IPS DF 4.7 (cell line): Measurements from ENCODE around the gene KLRC3.
"Not testable (repeated sequence)": the region's sequence is repeated elsewhere in the genome, so short reads cannot be mapped to it uniquely, and the experiment has no call there.

Source experiments
- DNase-seq: peaks from one replicate; pipeline ENCODE4 v3.0.0-alpha.2; 2013; ENCODE audit warnings: low spot score; ENCODE audit errors: extremely low read depth

KLRC3 gene

DNA sequence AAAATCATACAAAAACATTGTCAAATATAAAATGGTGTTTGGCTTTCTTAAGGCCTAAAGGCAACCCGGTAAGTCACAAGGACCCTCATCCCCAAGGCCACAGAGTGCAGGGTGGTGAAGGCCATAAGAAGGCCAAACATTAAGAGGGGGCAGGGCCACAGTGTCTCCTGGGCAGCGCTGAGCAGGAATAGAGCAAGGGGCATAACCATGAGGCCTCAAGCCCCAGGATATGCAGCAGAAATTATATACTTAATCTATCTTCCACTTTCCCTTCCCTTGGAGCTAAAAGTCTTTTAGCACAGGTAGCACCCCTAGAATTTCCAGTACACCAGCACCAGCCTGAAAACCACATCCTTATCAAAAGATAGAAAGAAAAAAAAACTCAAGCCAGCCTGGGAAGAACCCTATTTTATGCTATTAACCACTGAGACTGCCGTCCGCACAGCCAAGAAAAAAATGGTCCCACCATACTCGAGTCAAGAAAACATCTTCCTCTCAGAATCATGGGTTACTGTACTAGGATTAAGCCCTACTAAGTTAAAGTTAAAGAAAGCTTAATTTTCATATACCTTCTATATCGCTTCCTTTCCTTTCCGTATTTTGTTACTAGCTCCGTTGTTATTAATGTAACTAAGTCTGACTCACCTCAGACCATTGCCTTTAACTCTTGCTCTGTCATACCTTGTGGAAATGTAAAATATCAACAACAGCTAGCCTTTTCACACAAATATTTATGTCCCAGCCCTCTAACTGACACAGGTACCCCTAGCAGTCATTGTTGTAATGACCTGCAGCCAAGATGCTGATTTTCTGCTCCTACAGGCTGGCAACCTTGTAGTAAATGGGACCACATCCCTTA, 50.6 kb downstream of the KLRC3 start:
- DNase-seq: no peak

DNA sequence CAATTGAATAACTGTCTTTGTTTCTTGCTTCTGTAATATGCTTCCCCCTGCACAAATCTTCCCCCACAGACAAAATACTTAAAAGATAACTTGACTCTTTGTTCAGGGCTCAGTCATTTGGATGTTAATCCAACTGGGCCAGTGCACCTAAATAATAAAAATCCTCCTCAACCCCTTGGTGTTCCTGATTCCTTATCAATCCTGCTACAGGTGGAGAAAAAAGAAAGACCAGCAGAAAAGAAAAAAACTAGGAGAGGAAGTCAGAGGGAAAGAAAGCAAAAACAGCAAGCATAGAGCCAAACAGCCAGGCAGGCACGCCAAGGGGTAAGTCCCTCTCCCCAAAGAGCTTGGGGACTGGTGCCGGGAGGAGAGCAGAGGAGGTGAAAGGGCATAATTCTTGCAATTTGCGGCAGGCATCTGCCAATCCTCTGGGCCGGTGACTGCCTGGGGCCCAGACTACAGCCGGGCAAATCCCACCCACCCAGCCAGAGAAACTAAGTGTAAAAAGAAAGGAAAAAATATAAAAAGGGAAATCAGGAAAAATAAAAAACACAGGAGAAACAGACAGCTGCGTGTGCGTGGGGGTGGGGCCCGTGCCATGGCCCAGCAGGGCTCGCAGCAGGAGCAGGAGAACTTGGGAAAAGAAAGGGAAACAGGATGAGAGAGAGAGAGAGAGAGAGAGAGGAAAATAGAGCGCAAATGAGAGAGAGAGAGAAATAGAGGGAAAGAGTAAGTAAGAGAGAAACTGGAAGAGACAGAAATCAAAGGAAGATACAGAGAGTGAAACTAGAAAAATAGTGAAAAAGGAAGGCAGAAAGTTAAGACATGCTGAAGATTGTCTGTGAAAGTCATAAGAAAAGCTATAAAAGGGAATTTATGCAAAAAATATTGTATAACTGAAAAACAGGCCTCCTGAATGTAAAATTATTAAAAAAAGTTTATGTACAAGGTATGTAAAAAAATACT, 51.9 kb downstream of the KLRC3 start:
- no peak for DNase-seq

DNA sequence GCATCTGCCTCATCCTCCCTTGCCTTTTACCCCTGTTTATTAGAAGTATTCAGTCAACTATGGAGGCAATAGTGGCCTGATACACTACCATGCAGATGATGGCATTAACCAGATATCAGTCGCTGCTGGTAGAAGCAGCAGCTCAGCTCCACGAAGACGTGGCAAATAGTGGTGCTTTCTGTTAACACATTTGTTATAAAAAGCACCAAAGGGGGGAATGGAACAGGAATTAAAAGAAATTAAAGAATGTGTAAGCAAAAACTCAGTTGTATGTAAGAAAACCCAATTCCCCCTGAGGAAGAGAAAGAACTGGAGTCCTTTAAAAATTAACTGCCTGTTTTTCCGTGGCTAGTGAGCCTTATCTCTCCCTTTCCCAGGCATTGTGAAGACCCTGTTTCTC, 52.7 kb downstream of the KLRC3 start:
- not testable (repeated sequence) for DNase-seq

DNA sequence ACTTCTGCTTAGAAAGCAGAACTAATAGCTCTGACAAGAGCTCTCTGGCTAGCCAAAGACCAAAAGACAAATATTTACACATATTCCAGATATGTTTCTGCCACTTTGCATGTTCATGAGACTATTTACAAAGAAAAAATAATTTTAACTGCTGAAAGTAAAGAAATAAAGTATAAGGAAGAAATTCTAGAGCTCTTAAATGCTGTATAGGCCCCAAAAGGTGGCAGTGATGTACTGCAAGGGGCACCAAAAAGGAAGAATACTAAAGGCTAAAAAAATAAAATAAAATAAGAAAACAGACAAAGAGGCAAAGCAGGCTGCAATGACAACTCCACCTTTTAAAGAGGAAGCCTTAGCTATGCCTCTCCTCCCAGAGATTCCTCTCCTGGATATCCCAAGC, 53.5 kb downstream of the KLRC3 start:
- no peak for DNase-seq

DNA sequence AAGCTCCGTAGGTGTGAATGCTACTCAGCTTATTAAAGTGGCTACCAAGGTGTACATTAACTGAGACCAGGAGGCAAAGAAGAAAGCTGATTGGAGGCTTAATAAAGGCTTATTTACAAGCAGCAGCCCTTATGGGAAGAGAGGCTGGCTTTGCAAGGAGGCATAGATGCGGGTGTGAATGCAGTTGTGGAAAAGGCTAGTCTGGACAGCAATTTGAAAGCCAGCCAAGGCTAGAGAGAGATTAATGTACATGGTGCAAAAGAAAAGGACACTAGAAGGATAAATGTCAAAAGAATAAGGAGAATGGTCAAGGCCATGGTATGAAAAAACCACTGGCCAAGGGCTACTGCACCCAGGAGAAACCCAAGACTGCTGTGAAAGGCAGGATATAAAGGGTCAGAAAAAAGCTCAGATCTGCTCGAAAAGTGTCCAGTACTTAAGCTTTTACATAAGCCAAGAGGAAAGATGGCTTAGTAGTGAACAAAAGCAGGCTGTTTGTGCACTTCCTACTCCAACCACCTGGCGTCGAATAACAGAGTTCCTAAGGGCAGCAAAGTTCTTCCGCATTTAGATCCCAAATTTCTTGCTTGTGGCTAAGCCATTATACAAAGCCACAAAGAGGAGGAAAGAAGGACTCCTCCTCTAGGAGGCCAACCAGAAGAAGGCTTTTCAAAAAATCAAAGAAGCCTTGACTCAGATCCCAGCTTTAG, 54.5 kb downstream of the KLRC3 start:
- no peak for DNase-seq

DNA sequence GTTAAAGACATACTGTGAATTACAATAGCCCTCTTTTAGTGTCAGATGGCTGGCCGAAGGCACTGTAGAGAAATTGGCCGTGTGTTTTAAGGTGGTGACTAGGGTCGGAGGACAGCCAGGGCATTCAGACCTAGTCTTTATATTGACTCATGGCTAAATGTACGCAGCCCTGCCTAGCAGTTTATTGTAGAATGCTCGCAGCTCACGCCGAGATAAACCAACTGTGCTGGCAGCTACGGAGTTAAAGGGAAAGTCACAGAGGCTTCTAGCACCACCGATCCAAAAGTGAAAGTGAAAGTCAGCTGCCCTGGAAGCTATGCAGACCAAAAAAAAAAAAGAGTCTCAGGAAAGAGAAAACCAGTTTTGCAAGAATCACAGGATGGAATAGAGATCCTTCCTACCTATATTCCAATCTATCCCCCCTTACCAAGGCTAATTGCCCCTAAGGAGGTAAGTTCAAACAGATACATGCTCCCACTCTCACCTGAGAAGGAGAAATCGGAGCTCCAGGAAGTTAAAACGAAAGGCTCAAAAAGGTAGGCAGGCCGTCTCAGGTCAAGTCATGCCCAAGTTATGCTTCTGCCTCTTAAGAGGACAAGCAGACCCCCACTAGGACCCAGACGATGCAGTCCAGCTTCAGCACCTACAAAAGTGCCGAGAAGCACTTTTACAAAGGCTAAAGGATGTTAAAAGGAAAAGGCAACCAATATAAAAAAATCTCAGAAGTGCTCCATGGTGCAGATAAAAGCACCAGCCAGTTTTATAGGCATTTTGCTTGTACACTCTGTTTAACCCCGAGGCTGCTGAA, 55.4 kb downstream of the KLRC3 start:
- DNase-seq: no peak

DNA sequence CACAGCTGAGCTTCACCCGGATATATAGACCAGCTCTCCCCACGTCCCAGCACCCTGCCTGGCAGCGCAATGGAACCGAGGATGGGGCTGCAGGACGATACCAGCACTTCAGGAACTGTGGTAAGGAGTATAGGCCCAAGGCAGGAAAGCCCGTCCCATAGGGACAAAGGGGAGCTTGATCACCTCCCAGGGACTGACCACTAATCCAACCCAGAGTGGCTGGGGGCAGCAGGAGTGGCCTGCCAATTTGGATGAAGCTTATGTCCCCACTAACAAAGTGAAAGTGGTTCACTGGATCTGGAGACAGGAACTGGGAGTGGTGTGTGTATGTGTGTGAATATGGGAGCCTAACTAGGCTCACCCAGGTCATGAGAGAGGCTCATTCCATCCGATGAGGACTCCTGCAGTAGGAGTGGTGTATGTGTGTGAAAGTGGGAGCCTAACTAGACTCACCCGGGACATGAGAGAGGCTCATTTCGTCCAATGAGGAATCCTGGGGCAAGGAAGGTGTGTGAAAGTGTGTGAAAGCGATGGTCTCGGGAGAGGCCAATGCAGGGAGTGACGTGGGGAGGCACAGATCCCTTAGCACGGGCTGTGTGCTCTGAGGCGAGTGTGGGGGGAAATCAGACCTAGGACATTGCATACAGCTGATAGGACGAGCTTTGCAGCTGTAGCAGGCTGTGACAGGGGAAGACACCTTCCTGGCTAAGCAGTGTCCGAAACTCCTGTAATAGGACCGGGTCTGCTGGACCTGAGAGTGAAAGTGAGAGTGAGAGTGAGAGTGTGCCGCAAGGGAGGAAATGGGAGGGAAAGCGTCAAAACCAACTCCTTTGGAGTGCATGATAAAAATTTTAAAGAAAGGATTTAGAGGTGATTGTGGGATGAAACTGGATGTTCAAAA, 56.2 kb downstream of the KLRC3 start:
- DNase-seq: no peak

DNA sequence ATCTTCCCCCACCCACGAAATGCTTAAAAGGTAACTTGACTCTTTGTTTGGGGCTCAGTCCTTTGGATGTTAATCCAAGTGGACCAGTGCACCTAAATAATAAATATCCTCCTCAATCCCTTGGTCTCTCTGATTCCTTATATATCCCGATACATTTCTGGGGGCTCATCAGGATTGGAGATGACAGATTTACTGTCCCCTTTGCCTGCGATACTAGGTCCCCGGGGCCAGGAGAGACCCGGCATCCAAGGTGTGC, 56.8 kb downstream of the KLRC3 start:
- DNase-seq: no peak

DNA sequence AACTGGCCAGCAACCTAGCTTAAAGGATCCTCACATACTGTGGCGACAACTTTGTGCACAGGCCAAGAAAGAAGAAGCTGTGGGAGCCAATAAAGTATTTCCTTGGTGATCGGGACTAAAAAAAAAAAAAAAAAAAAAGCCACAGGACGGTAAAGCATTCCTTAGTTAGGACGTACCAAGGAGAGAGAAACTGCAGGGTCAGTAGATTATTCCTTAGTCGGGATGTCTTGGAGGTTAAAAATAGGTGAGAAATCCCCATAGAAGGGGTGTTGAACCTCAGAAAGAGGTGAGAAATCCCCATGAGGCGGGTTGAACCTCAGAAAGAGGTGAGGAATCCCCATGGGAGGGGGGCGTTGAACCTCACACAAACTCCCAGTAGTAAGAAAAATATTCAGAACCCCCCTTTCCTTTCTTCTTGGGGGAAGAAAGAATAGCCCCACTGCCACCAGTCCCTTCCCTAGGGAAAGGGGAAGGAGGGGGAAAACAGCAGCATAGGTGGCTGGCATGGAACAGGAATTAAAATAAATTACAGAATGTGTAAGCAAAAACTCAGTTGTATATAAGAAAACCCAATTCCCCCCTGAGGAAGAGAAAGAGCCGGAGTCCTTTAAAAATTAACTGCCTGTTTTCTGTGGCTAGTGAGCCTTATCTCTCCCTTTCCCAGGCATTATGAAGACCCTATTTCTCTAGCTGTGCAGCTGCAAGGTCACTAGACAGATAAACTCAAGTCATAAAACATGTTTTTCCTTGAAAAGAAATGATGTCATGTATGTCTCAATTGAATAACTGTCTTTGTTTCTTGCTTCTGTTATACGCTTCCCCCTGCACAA, 57.4 kb downstream of the KLRC3 start:
- no peak for DNase-seq

DNA sequence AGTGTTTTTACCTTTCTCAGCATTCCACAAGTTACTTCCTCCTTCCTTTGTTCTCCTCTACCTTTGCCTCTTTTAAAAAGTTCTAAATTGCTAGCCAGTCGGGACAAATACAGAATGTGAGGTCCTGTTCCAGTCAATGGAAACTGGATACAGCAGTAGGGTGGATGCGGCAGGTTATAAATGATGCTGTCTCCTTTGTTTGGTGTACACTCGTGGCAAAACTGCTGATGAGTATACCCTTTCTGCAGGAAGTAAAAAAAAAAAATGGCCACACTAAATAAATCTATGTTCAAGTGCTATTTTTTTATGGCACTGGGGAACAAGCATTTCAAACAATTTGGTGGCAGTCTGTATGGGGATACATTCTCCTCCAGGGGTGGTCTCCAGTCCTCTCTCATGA, 58.1 kb downstream of the KLRC3 start:
- no peak for DNase-seq
